ENCODE results near the gene CLCN6.

GRCh38 chr1:11759791-11760190, 46.2 kb upstream of the CLCN6 start:
- TF ChIP-seq, protein P1, sequence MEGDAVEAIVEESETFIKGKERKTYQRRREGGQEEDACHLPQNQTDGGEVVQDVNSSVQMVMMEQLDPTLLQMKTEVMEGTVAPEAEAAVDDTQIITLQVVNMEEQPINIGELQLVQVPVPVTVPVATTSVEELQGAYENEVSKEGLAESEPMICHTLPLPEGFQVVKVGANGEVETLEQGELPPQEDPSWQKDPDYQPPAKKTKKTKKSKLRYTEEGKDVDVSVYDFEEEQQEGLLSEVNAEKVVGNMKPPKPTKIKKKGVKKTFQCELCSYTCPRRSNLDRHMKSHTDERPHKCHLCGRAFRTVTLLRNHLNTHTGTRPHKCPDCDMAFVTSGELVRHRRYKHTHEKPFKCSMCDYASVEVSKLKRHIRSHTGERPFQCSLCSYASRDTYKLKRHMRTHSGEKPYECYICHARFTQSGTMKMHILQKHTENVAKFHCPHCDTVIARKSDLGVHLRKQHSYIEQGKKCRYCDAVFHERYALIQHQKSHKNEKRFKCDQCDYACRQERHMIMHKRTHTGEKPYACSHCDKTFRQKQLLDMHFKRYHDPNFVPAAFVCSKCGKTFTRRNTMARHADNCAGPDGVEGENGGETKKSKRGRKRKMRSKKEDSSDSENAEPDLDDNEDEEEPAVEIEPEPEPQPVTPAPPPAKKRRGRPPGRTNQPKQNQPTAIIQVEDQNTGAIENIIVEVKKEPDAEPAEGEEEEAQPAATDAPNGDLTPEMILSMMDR (IDR thresholded peaks at IDR 0.05): no peak
- TF ChIP-seq POLR2A (IDR thresholded peaks at IDR 0.05): no peak
